DMS153 treated with DMSO at 0.1 percent for 48 hours (cell line): Measurements from ENCODE around the gene PSMD8.
"Not testable (repeated sequence)": the region's sequence is repeated elsewhere in the genome, so short reads cannot be mapped to it uniquely, and the experiment has no call there.

Experiments used
- DNase-seq: peaks from one replicate; lab custom pipeline; 2025; ENCODE audit not compliant: unreplicated experiment; lab: John Stamatoyannopoulos, UW

Gene PSMD8

DNA sequence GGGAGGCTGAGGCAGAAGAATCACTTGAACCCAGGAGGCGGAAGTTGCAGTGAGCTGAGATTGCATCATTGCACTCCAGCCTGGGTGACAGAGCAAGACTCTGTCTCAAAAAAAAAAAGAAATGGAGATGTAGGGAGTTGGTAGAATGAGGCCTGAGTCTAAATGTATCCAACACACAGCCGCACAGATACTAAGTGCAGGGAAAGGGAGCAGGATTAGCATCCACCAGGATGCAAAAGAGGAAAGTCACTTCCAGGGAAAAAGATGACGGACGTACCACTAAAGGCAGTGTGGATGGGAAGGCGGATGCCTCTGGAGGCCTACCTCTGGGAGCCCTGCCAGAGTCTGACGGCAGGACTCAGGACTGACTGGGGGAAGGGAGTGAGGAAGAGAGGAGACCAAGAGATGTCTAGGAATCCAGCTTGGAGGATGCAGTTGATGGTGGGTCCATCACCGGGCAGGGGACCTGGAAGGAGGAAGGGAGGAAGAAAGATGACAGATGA, 35.3 kb downstream of the PSMD8 start:
- no peak for DNase-seq

DNA sequence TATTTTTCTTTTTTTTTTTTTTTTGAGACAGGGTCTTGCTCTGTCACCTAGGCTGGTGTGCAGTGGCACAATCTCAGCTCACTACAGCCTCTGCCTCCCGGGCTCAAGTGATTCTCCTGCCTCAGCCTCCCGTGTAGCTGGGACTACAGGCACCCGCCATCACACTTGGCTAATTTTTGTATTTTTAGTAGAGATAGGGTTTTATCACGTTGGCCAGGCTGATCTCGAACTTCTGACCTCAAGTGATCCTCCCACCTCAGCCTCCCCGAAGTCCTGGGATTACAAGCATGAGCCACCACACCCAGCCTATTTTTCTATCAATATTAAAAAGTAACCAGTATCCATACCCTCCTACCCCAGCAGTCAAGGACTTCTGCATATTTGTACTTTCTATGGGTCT, 36.0 kb downstream of the PSMD8 start:
- not testable (repeated sequence) for DNase-seq

DNA sequence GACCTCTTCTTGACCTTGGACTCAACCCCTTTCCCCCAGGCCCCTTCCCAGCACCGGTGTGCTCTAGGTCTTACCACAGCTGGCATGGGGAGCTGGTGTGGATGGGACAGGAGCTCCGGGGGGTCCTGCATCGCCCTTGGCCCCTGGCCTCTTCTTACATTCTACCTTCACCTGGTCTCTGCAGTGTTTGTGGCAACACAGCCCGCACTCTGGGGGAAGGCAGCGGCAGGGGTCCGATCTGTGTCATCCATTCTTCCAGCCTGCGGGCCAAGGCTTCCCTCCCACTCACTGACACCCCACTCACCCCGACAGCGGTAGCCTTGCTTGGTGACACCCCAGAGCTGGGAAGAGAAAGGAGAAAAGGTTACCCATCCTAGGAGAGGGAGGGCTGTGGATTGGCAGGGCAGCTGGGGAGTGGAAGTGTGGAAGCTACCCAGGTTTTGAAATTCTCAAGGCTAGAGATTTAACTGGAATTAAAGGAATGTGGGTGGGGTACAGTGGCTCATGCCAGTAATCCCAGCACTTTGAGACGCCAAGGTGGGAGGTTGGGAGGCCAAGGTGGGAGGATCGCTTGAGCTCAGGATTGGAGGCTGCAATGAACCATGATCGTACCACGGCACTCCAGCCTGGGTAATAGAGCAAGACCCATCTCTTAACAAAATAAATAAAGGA, 36.8 kb downstream of the PSMD8 start:
- no peak for DNase-seq

DNA sequence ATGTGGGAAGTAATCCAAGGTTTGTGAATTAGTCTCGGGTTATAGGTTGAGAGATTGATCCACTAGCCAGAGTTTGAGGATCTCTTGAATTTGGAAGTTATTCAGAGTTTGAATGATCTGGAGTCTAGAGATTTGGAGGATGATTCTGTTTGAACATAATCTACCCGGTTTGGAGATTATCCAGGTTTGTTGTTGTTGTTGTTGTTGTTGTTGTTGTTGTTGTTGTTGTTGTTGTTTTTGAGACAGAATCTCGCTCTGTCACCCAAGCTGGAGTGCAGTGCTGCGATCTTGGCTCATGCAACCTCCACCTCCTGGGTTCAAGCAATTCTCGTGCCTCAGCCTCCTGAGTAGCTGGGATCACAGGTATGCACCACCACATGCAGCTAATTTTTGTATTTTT, 37.5 kb downstream of the PSMD8 start:
- DNase-seq = not testable (repeated sequence)

DNA sequence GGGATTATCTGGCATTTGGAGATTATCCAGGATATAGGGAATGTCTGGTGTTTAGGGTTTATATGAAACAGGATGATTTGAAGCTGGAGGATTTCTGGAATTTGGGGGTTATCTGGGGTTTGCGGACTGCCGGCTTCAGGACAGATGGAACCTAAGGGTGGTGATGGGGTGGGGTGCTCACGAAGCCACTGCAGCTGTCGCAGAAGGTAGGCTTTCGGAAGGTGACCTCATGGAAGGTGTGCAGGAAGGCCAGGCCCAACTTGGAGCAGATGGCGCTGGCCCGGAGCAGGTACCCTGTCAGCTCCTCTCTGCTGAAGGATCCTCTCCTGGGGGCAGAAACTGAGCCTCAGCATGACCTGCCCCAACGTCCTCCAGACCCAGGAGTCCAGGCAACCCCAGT, 38.1 kb downstream of the PSMD8 start:
- DNase-seq = no peak

DNA sequence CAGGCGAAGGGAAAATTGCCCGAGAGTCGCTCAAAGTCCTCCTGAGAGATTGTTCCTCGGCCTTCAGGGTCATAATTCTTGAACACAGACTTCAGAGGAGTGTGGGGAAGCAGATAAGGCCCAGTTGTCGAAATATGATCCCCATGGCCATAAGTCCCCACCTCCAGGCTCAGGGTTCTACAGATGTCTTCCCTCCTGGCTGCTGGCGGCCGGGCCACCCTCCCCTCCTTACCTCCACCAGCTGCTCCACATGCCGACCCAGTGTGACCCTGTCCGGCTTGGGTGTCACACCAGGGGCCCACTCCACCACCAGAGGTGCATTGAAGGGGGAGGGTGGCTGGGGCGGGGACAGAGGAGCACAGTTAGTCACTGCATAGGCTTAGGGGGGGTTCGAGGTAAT, 38.6 kb downstream of the PSMD8 start:
- no peak for DNase-seq

DNA sequence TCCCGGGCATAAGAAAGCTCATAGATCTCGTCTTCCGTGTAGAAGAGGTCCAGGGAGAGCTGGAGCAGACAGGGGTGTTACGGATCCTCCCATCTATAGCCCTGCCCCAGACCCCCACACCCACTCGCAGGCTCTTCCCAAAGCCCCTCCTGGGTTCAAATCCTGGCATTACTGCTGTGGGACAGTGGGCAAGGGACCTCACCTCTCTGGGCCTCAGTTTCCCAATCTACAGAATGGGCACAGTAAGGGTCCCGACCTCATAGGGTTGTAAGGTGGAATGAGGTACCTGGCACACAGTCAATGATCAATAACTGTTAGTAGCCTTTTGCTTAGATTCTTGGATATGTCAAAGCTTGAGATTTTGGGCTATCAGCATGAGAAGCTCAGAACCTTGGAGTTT, 39.0 kb downstream of the PSMD8 start:
- no peak for DNase-seq

DNA sequence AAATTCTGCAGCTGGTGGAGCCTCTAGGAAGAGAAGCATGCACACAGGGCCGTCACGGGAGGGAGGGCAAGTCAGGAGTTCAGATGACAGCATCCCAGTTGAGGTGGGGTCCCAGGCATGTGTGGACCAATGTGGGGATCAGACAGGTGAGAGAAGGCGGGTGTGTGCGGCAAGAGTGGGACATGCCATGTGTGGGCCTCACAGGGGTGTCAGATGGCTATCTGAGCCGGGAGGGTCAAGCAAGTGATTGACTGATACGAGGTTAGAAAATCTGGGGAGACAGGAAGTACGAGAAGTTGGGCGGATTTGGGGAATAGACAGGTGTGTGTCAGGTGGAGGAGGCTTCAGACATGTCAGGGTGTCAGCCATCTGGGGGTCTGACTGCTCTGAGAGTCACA, 42.8 kb downstream of the PSMD8 start:
- no peak for DNase-seq

DNA sequence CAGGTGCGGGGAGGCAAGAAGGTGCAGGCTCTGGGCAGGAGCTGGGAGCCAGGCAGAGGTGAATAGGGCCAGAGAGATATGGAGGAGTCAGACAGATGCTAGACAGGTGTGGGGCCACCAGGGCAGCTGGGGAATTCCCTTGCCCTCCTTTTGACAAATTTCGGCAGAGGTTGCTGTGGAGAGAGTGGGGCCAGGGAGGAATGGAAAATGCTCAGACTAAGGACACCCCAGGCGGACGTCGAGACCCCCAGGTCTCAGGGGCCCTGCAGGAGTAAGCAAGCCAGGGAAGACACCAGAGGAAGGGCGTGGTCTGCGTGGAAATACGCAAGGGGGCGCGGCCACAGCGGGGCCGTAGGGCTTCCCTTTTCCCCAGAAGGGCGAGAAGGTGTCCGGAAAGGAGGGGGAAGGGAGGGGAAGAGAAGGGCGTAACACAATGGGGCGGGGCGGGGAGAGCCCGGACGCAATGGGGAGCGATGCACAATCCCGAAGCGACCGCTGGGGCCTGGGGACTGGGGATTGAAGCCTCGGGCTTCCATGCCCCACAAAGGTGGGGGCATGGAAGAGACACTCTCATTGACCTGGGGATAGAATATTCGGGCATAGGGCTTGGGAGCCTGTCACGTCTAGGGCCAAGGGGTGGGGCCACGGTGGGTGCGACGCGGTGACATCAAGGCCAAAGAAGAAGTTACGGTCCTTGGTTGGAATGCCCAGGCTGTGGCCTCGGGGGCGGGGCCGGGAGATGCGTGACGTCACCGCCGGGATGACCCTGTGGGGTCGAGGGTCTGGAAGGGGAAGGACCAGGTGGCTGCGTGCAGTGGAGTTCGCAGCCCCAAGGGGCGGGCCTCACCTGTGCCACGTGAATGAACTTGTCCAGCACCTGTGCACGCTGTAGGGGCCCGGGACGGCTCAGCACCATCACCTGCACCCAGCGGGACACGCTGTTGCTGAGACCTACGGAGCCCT, 43.5 kb downstream of the PSMD8 start:
- peak; percentile 49 for DNase-seq

DNA sequence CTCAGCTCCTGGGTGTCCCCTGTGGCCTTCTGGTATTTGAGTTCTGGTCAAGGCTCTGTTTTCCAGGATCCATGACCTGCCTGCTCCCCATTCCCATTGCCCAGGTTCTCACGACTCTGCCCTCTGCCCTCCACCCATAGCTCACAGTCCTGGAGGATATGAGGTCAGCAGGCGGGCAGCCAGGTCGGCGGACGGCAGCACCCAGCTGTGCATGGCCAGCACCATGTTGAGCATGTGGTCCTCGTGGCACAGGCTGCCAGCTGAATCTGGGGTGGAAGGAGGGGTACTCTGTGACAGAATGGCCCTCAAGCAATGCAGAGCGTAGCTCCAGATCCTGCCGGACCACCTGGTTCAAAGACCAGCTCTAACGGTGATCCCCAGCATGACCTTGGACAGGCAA, 46.6 kb downstream of the PSMD8 start:
- no peak for DNase-seq

DNA sequence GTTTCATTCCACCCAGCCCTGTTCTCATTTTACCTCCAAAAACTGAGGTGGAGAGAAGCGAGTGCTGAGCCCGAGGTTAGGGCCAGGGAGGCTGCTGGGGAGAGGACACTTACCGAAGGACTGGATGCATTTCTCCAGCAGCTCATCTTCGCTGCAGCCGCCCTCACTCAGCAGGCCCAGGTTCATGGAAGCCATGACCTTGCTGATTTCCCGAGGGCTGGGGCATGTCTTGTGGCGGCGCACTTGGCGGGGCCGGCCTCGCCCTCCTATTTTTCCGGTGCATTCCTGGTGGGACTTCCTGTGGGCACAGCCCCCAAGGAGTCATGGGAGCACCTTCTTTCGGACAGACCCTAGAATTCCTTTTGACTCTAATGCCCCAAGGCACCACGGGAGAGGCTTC, 47.5 kb downstream of the PSMD8 start:
- no peak for DNase-seq

DNA sequence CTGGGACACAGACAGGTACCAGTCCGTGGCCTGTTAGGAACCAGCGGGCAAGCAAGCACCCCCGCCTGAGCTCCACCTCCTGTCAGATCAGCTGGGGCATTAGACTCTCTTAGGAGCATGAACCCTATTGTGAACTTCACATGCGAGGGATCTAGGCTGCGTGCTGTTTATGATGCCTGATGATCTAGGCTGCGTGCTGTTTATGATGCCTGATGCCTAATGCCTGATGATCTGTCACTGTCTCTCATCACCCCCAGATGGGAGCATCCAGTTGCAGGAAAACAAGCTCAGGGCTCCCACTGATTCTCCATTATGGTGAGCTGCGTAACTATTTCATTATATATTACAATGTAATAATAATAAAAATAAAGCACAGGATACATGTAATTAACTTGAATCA, 48.1 kb downstream of the PSMD8 start:
- DNase-seq = no peak

DNA sequence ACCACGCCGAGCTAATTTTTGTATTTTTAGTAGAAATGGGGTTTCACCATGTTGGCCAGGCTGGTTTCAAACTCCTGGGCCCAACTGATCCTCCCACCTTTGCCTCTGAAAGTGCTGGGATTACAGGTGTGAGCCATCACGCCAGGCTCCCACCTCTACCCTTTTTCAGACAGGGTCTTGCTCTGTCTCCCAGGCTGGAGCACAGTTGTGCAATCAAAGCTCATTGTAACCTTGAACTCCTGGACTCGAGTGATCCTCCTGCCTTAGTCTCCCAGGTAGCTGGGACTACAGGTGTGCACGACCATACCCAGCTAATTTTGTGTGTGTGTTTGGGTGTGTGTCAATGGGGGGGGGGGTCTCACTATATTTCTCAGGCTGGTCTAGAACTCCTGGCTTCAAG, 49.9 kb downstream of the PSMD8 start:
- no peak for DNase-seq

DNA sequence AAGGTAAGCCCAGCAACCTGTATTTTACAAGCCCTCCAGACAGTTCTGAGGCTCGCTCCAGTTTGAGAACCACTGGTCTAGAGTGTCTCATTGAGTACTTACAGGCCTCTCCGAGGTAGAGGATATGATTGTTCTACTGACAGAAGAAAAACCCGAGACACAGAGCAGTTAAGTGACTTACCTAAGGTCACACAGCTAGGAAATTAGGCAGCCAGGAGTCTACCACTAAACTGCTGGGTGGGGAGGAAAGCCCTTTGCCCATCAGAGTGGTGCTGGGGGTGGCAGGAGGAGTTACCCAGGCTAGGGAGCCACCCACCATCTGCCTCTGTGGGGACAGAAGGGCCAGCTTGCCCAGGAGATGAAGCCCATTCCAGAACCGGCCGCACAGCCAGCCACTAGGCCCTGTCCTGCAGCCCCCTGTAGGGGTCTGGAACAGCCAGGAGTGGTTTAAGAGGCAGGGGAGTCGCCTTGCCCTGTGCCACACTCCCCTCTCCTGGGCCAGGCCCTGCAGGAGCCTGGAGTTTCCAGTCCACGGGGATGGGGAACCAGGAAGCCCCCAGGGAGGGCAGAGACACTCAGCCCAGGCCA, 50.9 kb downstream of the PSMD8 start:
- DNase-seq = no peak

DNA sequence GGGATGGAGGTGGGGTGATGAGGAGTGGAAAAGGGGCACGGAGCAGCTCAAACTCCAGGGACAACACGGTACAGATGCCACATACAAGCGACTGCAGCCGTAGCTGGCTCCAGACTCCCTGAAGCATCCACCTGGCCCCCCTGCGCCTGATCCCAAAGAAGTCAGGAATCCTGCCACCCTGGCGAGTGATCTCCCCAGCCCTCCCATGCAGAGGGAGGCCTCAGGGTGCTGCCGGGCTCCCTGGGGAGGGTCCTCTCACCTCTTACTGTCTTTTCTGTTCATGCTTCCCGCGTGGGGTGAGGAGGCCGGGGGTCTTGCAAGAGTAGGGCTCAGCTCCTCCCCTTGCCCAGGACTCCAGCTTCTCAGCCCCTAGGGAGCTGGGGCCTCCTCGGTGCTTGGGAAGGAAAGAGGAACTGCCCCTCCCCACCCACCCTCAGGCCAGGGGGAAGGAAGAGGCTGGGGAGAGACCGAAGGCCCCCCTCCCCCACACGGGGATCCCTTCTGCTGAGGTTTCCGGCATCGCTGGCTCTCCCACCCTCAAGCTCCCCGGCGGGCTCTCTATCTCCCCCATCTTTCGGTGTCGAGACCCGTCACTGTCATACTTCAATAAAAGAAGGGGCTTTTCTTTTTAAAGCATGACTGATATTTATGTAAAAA, 51.6 kb downstream of the PSMD8 start, which contains the start of gene RASGRP4:
Gene RASGRP4 (minus strand): TSS at position 410 of the 657 bp plus-strand sequence. CDS start 128 bp downstream, at position 282.
- no peak for DNase-seq

DNA sequence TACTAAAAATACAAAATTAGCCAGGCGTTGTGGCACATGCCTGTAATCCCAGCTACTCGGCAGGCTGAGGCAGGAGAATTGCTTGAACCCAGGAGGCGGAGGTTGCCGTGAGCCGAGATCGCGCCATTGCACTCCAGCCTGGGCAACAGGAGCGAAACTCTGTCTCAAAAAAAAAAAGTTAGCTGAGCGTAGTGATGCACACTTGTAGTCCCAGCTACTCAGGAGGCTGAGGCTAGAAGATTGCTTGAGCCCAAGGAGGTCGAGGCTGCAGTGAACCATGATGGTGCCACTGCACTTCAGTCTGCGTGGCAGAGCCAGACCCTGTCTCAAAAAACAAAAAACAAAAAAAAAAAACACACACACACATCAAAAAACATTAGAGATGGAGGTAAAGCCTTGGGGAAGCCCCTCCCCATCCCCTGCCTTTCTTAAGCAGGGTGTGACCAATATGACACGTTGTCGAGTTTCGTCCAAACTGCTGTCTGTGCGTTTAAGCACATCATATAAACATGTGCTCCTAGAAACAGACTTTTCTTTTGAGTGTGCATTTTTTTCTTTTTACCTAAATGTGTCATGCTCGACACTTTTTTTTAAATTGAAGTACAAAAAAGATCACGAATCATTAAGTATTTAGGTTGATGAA, 52.8 kb downstream of the PSMD8 start:
- DNase-seq = not testable (repeated sequence)

DNA sequence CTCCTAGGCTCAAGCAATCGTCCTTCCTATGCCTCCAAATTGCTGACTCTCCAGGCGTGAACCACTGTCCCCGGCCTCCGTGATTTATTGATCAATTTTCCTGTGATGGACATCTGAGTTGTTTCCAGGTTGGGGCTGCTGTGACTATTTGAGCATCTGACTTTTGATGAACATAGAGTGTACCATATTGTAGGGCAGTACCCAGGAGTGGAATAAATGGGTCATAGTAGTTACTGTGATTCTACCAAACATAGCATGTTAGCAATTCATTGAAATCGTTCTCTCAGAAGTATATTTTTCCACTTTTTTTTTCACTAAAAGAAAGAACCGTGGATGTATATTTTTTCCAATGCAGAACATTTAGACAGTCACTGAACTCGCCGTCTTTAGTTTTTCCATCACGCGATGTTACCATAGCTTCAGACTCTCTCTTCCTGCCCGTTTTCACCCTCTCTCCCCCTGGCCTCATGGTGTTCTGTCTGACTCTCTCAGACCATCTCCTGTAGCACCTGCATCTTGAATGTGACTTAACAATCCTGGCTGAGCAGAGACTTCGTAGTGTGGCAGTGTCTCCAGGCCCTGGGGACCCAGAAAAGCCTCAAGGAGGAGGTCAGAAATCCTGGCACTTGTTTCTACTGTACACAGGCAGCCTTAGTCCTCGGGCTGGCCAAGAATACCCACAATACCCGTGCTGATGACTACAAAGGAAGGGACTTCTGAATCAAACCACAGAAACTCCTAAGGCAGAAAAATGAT, 54.9 kb downstream of the PSMD8 start:
- no peak for DNase-seq

DNA sequence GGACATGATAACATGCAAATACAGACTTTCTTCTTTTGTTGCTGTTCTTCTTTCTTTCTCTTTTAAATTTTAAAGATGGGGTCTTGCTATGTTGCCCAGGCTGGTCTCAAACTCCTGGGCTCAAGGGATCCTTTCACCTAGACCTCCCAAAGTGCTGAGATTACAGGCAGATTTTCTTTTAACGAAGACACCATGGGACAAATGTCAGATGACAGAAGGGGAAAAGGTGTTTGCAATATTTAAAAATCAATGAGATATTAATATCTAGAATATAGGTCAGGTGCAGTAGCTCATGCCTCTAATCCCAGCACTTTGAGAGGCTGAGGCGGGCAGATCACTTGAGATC, 55.4 kb downstream of the PSMD8 start:
- DNase-seq = no peak

DNA sequence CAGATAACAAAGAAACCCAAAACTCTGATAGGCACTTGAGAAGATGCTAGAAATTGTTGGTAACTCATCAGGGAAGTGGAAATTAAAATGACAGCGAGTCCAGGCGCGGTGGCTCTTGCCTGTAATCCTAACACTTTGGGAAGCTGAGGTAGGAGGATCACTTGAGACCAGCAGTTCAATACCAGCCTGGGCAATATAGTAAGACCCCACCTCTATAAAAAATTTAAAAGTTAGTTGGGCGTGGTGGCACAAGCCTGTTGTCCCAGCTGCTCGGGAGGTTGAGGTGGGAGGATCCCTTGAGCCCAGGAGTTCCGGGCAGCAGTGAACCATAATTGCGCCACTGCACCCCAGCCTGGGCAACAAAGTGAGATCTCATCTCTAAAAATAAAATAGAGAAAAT, 56.6 kb downstream of the PSMD8 start:
- DNase-seq = no peak

DNA sequence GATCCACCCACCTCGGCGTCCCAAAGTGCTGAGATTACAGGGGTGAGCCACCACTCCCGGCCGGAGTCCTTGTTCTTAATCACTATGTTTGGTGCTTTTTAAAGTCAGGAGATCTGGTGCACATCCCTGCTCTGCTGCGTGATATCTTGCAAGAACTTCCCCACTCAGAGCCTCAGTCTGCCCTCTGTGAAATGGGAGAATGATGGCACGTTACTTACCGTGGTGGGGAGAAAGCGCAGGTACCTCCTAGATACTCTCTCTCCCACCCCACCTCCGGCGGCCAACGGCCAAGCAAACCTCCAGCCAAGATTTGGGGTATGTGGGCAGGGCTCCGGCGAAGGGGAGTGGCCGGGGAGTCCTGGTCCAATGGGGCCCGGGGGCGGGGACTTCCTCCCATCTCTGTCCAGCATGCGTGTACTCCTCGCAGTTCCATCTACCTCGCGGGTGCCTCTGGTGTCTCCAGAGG, 58.9 kb downstream of the PSMD8 start, which contains the start of gene RYR1:
Gene RYR1 (plus strand): TSS at position 424 of the 466 bp plus-strand sequence. CDS start 139 bp downstream, outside the sequence.
- no peak for DNase-seq
